Stimulated activated CD4-positive, alpha-beta T cell treated with anti-CD3 and anti-CD28 coated beads, Interleukin-4, amount 100 ng/mL, for 48 hours (primary cell): ENCODE results near the gene AKR7A2.

Experiments
- DNase-seq, 2 donors: peaks; one replicate each; pipeline ENCODE4 v3.0.0-alpha.2; 2020; ENCODE audit warnings: low read depth in 2 of 2

AKR7A2 gene

DNA sequence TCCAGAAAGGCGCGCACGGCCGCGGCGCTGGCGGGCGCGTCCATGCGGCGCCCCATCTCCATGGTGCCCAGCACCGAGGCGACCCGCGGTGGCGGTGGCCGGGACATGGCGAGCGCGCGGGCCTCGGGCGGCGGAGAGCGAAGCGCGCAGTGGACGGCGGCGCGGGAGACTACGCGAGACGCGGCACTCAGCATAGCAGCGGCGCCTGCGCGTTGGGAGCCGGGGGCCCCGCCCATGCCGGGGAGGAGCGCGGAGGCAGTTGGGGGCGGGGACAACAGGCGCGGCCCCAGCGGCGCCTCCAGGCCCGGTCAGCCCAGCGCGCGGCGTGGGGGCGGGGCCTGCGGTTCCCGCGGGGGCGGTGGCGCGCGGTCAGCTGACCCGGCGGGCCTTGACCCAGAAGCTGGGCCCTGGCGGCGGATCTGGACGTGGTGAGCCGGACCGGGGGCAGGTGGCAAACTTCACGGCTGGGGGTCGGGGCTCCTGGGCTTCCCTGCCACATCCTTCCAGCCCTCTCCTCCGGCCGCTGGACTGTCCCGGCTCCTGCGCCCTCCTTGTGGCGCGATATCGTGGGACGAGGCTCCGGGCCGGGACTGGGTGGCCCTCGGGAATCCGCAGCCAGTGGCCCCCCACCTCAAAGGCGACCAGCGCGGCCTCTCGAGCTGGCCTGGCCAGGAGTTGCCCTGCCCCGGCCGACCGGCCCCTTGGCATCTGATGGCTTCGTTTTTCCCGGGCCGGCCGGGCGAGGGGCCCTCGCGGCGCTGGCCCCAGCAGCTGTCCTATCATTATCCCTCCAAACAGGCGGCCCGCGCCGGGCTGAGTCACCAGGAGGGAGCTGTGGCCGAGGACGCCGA is at the start of gene AKR7A2, which contains the start of gene SLC66A1:
AKR7A2 (minus strand) TSS at position 214 of the 851 bp plus-strand sequence; CDS start at position 194, 20 bp downstream.
SLC66A1 (plus strand) TSS at position 396 of the 851 bp plus-strand sequence. CDS start 5,352 bp downstream, outside the sequence.
- peak; percentile 84 to 87 for DNase-seq

DNA sequence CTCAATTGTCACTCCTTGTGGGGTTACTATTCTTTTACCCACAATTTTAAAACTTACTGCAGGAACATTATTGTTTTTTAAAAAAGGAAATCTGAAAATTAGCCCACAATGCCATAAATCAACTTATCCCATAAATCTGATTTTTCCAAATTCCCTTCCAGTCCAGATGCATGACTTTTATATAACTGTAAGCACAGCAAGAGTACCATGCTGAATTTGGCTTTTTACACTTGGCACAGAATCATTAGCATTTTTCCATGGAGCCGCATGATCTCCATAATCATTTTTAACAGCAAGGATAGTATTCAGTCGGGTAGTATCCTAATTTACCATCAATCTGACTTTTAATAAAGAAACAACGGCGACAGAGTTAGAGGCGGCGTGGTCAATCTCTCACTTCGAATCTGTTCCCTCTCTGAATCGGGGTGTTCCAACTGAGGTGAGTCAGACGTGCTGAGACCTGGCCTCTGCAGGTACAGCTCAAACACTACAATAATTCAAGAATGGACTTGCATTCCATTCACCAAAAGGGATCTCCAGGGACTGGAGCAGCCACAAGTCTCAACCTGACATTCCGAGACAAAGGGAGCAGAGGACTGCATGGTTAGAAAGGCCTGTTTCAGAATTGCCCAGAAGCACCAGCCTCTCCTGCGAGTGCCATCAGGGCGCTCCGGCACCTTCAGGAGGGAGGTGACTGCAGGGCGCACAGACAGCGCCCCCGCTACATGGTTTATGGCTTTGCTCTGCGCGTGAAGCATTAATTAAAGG is 49.1 kb upstream of the AKR7A2 start:
- DNase-seq, result no peak

- DNase-seq, result no peak
These were observed 48.5 kb upstream of the AKR7A2 start for GRCh38 chr1:19360432-19360831.

DNA sequence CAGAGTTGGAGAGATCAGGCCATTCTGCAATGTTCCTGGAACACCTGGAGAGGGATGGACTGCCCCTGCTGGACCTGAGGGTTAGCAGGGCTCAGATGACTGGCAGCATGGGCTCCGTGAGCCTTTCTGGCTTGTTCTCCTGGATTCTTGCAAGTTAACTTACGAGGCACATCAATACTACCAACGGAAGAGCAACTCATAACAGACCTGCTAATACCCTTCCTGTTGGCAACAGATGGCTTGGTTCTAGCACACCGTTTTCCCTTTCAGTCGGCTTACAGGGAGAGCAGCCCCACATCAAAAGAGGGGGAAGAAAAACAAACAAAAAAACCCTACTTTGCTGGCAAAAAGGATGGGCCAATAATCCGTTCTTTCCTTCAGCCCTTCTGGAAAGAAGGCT is 48.1 kb upstream of the AKR7A2 start:
- no peak for DNase-seq

GRCh38 chr1:19359357-19359756 is 47.4 kb upstream of the AKR7A2 start:
- no peak for DNase-seq

DNA sequence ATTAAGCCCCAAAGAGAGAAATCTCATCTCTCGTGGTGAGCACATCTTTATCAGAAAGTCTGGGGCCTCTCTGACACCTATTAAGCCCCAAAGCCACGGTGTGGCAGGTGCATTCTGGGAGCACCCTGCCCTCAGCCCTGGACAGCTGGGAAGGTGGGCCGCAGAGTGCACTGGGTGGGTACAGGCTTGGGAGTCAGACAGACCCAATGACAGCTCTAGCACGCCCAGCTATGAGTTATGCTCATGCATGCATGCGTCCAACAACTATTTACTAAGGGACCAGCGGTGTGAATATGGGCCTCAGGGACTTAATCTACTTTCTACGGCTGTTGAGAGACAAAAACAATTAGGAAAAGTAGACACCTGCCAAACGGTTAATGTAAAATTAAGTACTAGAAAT is 46.8 kb upstream of the AKR7A2 start:
- DNase-seq, result no peak

DNA sequence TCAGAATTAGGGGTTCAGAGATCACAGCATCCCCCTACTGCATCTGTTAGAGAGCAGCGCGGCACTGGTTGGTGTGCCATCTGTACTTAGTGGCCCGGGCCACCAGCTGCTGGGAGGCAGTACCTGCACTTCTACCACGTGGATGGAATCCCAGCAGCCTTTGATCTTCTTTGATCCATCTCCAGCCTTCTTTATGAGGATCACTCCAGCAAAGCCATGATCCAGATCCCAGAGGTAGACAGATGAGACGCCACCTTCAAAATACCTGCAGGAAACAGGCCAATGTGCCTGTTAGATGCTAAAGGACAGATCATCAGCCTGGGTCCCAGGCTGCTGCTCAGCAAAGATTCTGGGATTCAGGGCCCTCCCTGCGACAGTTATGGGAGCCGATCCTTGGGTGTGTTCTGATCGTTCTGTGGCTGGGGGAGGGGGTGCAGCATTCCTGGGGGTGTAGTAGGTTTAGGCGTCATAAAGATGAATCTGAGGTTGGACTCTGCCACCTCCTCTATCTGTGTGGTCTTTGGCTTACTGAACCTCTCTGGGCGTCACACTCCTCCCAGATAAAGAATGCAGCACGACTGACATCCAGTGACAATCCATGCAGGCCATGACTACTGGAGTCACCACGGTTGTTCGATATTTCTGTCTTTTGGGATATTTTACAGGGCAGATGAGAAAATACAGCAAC is 45.5 kb upstream of the AKR7A2 start:
- no peak for DNase-seq

DNA sequence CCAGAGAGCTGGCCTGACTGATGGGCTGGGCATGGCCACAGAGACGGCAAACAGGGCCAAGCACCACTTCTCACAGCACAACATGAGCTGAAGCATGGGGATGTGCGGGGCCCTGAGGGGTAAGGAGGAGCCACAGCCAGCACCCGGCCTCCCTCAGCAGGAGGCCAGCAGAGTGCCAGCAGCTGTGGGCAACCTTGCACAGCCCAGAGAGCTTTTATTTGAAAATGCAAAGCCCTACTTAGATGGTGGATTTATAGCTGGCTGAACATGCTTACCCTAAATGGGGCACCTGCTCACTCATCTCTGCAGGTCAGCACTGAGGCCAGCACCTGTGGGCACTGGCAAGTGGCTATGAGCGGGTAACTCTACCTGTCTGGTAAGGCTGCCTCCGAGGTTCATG is 44.3 kb upstream of the AKR7A2 start:
- no peak for DNase-seq

- no peak for DNase-seq
These were observed 42.6 kb upstream of the AKR7A2 start for GRCh38 chr1:19354531-19354981.

DNA sequence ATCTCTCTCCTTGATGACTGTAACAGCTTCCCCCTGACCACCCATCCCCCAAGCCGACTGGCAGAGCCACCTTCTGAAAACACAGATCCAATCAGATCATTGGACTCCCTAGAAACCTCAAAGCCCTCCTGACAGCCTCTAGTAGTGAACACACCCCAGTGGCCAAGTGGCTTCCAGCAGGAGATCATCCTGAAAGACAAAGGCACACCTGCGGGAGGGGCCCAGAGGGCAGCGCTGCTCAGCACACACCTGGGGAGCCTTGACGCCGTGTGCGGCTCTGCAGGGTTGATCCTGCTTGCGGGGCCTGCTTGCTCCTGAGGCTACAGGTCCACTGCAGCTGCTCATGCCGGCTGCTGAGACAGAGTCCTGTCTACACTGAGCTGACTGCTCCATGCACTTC is 41.7 kb upstream of the AKR7A2 start:
- no peak for DNase-seq

DNA sequence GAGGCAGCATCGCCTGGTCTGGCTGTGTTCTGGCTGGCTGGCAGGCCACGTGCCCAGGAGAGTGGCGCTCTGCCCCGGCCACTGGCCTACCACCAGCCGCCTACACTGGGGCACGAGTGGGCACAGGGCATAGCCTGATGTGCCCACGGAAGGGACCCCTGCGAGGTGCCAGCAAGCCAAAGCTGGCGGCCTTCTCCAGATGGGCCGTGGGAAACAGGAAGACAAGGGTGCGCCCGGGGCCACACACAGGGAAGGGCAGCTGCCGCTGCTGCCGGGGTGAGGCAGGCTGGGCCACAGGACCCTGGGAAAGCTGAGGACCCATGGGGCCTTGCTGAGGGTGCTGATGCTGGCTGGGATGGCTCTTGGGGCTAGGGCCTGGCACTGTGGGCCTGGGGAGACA is 40.9 kb upstream of the AKR7A2 start:
- no peak for DNase-seq

- no peak for DNase-seq
These were observed 39.9 kb upstream of the AKR7A2 start for GRCh38 chr1:19351873-19352272.

- DNase-seq, result no peak
These were observed 38.6 kb upstream of the AKR7A2 start for GRCh38 chr1:19350566-19350965.

GRCh38 chr1:19349999-19350398 is 38.1 kb upstream of the AKR7A2 start:
- no peak for DNase-seq

DNA sequence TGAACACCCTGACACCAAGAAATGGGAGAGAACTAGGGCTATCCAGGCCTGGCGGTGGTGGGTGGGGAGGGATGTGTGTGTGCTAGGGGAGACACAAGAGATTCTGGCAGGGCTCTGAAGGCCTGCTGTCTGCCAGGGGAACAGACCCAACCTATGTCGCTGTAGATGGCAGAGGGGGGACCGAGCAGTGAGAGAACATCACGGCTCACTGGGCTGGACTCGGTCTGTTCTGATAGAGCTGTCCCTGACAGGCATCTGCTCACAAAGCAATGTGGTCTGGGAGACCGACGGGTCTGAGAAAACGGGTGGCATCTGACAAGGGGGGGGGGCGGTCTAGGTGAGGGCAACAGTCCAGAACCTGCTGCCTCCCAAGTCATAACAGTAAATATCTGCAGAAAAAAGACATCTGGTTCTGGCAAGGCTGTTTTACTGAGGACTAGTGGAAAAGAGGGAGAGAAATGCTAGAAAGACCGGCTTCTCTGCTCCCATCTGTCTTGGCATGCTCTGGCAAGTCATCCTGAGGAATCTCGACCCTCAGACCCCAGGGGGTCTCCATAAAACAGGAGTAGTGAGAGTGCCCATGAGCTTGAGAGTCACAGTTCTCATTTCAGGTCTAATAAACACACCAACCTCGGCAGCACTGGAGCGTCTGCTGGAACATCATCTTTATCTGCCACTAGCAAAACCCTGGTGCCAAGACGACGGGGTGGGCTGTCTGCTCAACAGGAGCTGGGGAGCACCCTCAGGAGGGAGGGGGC is 36.7 kb upstream of the AKR7A2 start:
- no peak for DNase-seq

DNA sequence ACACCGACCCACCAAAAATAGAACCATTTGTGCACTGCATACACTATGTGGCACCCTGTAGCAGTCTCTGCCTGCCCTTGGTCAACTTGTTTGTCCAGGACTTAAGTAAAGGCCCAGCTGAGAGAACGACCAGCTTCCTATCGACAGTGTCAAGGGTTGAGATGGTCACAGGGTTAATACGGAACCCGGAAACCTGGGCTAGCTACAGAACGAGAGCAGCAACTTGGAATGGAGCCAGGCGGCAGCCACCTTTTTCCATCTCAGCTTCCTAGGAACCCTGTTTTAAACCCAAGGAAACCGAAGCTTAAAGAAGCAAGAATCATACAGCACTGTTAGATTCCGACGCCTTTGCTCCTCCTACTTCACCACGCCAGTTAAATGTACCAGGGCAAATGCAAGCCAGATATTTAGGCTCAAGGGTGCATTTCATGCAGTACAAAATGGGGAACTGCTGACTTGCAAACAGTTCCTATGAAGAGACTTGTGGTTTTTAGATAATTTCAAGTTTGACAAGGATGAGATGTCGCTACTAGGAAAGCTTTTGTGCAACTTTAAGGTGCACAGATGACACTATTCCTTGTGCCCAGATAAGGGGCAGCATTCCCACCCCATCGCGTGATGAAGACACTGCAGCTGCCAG is 35.7 kb upstream of the AKR7A2 start:
- DNase-seq, result no peak

- DNase-seq, result no peak
These were observed 34.1 kb upstream of the AKR7A2 start for GRCh38 chr1:19346026-19346425.

DNA sequence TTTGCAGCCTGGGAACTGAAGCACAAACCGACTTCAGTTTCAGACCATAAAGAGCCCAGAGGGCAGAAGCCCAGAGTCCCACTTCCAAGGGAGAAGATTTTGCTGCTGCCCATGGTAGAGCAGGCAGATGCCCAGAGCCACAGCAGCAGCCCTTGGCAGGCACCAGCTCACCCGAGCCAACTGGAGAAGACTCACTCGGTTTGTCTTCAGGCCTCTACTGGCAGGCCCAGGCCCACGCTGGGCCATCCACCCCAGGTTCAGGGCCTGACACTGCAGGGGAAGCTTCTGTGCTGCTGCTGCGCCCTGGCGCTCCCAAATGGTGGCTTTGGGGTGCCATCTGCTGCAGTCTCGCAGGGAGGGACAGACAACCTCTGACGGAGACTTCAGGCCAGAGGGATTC is 33.4 kb upstream of the AKR7A2 start:
- no peak for DNase-seq

GRCh38 chr1:19344831-19345230 is 32.9 kb upstream of the AKR7A2 start:
- no peak for DNase-seq

DNA sequence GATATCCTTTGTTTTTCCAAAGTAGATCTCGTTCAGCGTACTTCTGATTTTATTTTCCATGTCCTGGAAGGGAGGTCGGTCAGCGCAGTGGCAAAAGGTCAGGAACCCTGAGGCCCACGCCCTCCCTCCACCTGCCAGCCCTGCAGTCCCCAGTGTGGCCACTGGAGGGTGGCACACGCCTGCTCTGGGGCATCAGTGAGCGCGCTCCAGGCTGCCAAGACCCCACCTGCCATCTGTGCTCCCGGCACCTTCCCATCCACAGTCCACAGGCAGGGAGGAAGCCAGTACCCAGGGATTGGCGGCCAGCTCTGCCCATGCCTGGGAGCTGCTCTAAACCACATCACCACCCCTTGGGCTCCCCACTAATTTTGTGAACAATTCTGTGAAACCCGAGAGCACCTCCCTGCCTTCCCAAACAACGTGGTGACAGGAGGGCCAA is 32.4 kb upstream of the AKR7A2 start:
- peak; percentile 23 to 30 for DNase-seq
